GM23338 (cell line): ENCODE results near the gene CIC.

Source experiments
- CTCF ChIP-seq, 2 experiments: fragments of 200-600 bp in 1 of 2; sonication (generic) in 1 of 2; conservative IDR thresholded peaks; 2 replicates each; pipeline versions ENCODE4 v1.5.1 to v1.6.1; 2016 to 2017; ENCODE audit warnings: antibody characterized with exemption in 2 of 2, low read depth in 2 of 2, mild to moderate bottlenecking in 2 of 2, moderate library complexity in 1 of 2
- EZH2 ChIP-seq: fragments of 200-600 bp; sonication (generic); IDR thresholded peaks from one replicate; pipeline ENCODE4 v1.8.0; 2017; ENCODE audit warnings: antibody characterized with exemption, mild to moderate bottlenecking, low read depth; ENCODE audit not compliant: unreplicated experiment
- NANOG ChIP-seq: IDR thresholded peaks from 2 replicates; pipeline ENCODE4 v1.6.1; 2016; ENCODE audit warnings: antibody characterized with exemption, borderline replicate concordance
- POLR2AphosphoS5 ChIP-seq: IDR thresholded peaks from 2 replicates; pipeline ENCODE4 v1.6.1; 2016; ENCODE audit warnings: antibody characterized with exemption, low read depth
- REST ChIP-seq: IDR thresholded peaks from one replicate; pipeline ENCODE4 v1.6.1; 2018; ENCODE audit warnings: antibody characterized with exemption; ENCODE audit not compliant: unreplicated experiment
- STAT1 ChIP-seq: IDR thresholded peaks from one replicate; pipeline ENCODE4 v1.6.1; 2016; ENCODE audit warnings: antibody characterized with exemption; ENCODE audit not compliant: unreplicated experiment
- ZNF114 ChIP-seq: fragments of 250-450 bp; sonication (Bioruptor Pico); IDR thresholded peaks from 2 replicates; pipeline ENCODE4 v1.5.0; 2020; ENCODE audit warnings: mild to moderate bottlenecking, moderate library complexity

GRCh38 chr19:42303101-42303464, 34.0 kb downstream of the CIC start:
- TF ChIP-seq CTCF (conservative IDR thresholded peaks at IDR 0.05; ENCODE audit: low read depth in 2 of 2) (no peak), EZH2 (no peak), NANOG (no peak), REST (no peak), ZNF114 (no peak), POLR2AphosphoS5 (no peak), STAT1 (no peak)
